ENCODE results near the gene VN1R5.

DNA sequence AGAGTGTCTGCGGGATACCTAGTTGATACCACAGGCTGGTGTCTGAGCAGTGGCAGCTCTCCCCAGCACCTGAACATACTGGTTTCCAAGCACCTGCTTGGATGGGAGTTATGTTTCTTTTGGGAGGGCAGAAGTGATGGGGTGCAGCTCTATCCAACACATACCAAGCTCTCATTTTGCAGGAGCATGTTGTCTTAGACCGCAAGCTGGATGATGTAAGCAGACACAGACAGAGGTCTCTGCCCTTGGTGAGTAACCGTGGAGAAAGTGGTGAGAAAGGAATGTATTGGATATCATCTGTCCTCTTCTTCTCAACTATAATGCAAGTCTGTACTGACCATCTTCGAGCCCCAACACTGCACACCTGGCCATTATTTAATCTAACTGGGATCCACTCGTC, 38.4 kb downstream of the VN1R5 start:
- TF ChIP-seq CTCF (IDR thresholded peaks at IDR 0.05; ENCODE audit: insufficient read depth, low read length, poor library complexity, severe bottlenecking): no peak
- no peak for TF ChIP-seq EZH2phosphoT487 (conservative IDR thresholded peaks at IDR 0.05; ENCODE audit: low read length)
